Measurements from ENCODE around the gene KIRREL1. TPM values are rescaled to one million over a fixed set of nuclear protein-coding genes. Genes with fewer than 3 reads are reported as not detected.
A peak's percentile ranks its signal among the peaks of the same experiment; 100 is the strongest.

KIRREL1 gene
- total RNA-seq, 1 donor from 2014 or later, result 39.5 TPM

DNA sequence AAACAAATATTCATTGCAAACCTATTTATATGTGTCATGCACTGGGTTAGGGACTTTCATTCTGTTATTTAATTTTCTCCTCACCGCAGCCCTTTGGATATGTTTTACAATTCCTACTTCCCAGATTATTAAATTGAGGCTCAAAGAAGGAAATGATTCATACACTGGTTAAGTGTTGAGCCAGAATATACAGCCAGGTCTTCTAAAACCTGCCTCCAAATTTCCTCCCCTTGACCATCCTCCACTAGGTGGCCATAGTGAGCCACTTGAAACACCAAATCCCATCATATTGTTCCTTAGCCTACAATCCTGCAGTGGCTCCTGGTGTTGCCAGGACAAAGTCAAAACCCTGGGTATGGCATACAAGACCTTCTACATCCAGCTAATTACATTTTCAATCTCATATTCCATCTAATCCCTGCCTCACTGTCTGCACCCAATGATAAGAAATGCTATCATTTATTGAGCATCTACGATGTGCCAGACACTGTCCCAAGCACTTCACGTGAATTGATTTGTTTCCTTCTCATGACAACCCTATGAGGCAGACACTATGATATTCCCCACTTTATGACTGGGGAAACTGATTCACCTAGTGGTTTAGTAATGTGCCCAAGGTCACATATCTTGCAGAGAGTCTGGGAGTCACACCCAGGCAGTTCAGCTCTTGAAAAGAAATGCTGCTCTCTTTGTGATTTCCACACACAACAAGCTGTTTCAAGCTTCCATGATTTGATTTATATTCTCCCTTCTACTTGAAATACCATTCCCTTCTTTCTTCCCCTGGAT lies 23.6 kb upstream of the KIRREL1 start:
- no peak overlapping the region for H3K4me2 ChIP-seq
- no peak overlapping the region for H3K4me3 ChIP-seq
- Mint-ChIP-seq H3K4me3 (no peak overlapping the region), H3K36me3 (no peaks in the 10 kb centered on the region), H3K27ac (no peak overlapping the region), H3K27me3 (ENCODE audit: insufficient read depth, low read depth) (peaks cover 12% of the 10 kb centered on the region), H3K4me1 (peaks cover 15% of the 10 kb centered on the region), H3K9me3 (peaks cover 20% of the 10 kb centered on the region)
- no peaks in the 10 kb centered on the region for H3K27me3 ChIP-seq
- TF ChIP-seq, protein P1, sequence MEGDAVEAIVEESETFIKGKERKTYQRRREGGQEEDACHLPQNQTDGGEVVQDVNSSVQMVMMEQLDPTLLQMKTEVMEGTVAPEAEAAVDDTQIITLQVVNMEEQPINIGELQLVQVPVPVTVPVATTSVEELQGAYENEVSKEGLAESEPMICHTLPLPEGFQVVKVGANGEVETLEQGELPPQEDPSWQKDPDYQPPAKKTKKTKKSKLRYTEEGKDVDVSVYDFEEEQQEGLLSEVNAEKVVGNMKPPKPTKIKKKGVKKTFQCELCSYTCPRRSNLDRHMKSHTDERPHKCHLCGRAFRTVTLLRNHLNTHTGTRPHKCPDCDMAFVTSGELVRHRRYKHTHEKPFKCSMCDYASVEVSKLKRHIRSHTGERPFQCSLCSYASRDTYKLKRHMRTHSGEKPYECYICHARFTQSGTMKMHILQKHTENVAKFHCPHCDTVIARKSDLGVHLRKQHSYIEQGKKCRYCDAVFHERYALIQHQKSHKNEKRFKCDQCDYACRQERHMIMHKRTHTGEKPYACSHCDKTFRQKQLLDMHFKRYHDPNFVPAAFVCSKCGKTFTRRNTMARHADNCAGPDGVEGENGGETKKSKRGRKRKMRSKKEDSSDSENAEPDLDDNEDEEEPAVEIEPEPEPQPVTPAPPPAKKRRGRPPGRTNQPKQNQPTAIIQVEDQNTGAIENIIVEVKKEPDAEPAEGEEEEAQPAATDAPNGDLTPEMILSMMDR (IDR thresholded peaks at IDR 0.05), result peak; percentile 91
- TF ChIP-seq EZH2 (IDR thresholded peaks at IDR 0.05) (no peak), EZH2phosphoT487 (IDR thresholded peaks at IDR 0.05) (no peak)
- H3K79me2 ChIP-seq (ENCODE audit: low read depth), result no peaks in the 10 kb centered on the region
- peaks cover 4% of the 10 kb centered on the region for H3K9me3 ChIP-seq (ENCODE audit: low read depth)
- no peaks in the 10 kb centered on the region for H3K36me3 ChIP-seq
- no peak overlapping the region for H3K27ac ChIP-seq
- DNase-seq (ENCODE audit: low spot score), result peak; percentile 72
- no peak overlapping the region for H2AFZ ChIP-seq (replicated peaks)
- H3K9ac ChIP-seq, result no peak overlapping the region
- no peaks in the 10 kb centered on the region for H3F3A ChIP-seq (ENCODE audit: low read depth)
- H3K4me1 ChIP-seq, result peaks cover 10% of the 10 kb centered on the region
- no peaks in the 10 kb centered on the region for H4K20me1 ChIP-seq (ENCODE audit: low read depth)

DNA sequence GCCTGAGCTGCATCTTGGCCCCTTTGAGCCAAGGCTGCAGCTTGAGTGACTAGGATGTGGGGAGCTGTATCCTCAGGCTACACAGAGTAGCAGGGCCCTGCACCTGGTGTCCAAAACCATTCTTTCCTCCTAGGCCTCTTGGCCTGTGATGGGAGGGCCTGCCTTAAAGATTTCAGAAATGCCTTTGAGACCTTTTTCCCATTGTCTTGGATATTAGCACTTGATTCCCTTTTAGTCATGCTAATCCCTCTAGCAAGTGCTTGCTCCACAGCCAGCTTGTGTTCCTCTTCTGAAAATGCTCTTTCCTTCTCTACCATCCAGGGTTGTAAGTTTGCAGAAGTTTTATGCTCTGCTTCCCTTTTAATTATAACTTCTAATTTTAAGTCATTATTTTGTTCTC lies 21.7 kb upstream of the KIRREL1 start:
- TF ChIP-seq EZH2 (IDR thresholded peaks at IDR 0.05), result no peak
- no peak for TF ChIP-seq EZH2phosphoT487 (IDR thresholded peaks at IDR 0.05)
- TF ChIP-seq, protein P1 (IDR thresholded peaks at IDR 0.05), result no peak
- no peak for DNase-seq (ENCODE audit: low spot score)
- H3F3A ChIP-seq (ENCODE audit: low read depth), result no peaks in the 10 kb centered on the region
- peaks cover 12% of the 10 kb centered on the region for H3K27me3 Mint-ChIP-seq (ENCODE audit: insufficient read depth, low read depth)
- no peaks in the 10 kb centered on the region for H3K4me1 ChIP-seq
- H3K27ac Mint-ChIP-seq, result no peak overlapping the region
- H3K4me3 ChIP-seq, result no peak overlapping the region
- peaks cover 4% of the 10 kb centered on the region for H3K9me3 ChIP-seq (ENCODE audit: low read depth)
- no peak overlapping the region for H3K4me3 Mint-ChIP-seq
- no peak overlapping the region for H3K4me2 ChIP-seq
- H2AFZ ChIP-seq (replicated peaks), result no peak overlapping the region
- H3K27me3 ChIP-seq, result no peaks in the 10 kb centered on the region
- no peaks in the 10 kb centered on the region for H3K36me3 ChIP-seq
- H3K36me3 Mint-ChIP-seq, result no peaks in the 10 kb centered on the region
- no peaks in the 10 kb centered on the region for H3K79me2 ChIP-seq (ENCODE audit: low read depth)
- H3K9ac ChIP-seq, result no peak overlapping the region
- no peak overlapping the region for H3K27ac ChIP-seq
- H3K9me3 Mint-ChIP-seq, result peaks cover 20% of the 10 kb centered on the region
- H4K20me1 ChIP-seq (ENCODE audit: low read depth), result no peaks in the 10 kb centered on the region
- H3K4me1 Mint-ChIP-seq, result peaks cover 5% of the 10 kb centered on the region

DNA sequence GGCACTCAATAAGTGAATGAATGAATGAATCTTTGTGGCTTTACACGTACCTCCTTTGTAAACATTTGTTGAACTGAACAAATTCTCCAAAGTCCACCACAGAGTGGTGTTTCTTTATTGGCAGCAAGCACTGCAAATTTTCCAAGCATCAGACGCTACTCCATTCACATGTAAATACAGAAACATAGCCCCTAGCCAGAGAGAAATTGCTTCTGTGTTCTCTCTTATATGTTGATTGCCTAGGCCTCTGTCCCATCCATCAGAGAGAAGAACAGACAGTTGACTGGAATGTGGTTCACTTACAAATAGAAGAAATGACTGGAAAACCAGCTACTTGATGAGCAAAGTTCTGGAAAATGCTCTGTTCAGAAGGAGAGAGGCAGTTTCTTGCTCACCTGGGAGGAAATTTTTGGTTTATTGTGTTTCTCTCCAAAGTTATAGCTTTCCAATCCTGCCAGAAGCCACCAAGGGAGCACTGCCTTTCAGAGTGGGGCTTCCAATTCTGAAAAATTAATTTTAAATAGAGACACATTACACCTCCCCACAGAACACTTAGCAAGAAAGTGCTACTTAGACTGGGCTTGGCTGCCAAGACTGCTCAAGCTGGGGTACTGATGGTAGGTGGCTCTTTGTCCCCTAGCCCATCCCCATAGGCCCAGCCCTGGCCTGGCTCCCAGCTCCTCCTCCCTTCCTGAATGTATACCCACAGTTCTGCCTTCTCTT lies 18.1 kb upstream of the KIRREL1 start:
- Histone ChIP-seq H3F3A (ENCODE audit: low read depth) (no peaks in the 10 kb centered on the region), H3K9me3 (ENCODE audit: low read depth) (peaks cover 4% of the 10 kb centered on the region), H3K27ac (no peak overlapping the region), H2AFZ (replicated peaks) (no peak overlapping the region), H3K4me2 (no peak overlapping the region), H4K20me1 (ENCODE audit: low read depth) (no peaks in the 10 kb centered on the region), H3K36me3 (no peaks in the 10 kb centered on the region), H3K9ac (no peak overlapping the region), H3K4me3 (no peak overlapping the region), H3K4me1 (peaks cover 6% of the 10 kb centered on the region), H3K79me2 (ENCODE audit: low read depth) (no peaks in the 10 kb centered on the region), H3K27me3 (no peaks in the 10 kb centered on the region)
- Mint-ChIP-seq H3K36me3 (no peaks in the 10 kb centered on the region), H3K9me3 (peaks cover 18% of the 10 kb centered on the region), H3K4me1 (peaks cover 8% of the 10 kb centered on the region), H3K4me3 (no peak overlapping the region), H3K27me3 (ENCODE audit: insufficient read depth, low read depth) (peaks cover 8% of the 10 kb centered on the region), H3K27ac (no peak overlapping the region)
- TF ChIP-seq EZH2phosphoT487 (IDR thresholded peaks at IDR 0.05) (no peak), EZH2 (IDR thresholded peaks at IDR 0.05) (no peak)
- TF ChIP-seq, protein P1 (IDR thresholded peaks at IDR 0.05), result no peak
- DNase-seq (ENCODE audit: low spot score), result no peak

Data from neural progenitor cell (in vitro differentiated cells).